Measurements from ENCODE around the gene IFI6. TPM values are rescaled to one million over a fixed set of nuclear protein-coding genes. Genes with fewer than 3 reads are reported as not detected.

Gene IFI6
- total RNA-seq, 1 experiment from 2014 or later, result 14.8 TPM

DNA sequence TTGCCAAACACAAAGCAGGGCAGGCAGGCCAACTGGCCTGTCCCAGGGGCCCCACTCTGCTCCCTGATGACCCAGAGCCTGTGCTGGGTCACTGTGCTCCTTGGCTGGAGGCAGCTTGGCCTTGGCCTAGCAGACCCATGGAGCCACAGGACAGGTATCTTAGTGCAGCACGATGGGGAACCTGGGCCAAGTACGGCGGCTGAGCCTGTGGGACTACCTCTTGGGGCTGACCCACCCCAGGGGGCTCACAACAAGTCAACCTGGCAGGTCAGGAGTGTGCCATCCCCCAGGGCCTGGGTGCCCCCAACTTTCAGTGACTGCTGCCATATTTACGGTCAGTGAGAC lies 26.9 kb downstream of the IFI6 start:
- H3K4me1 ChIP-seq (ENCODE audit: control insufficient read depth in 1 of 2, insufficient read depth in 2 of 2, low read length in 2 of 2), result peaks cover 2 to 23% of the 10 kb centered on the region in 2 experiments
- no TSS peak for BruUV-seq (replicated peaks)
- H3K4me2 ChIP-seq (ENCODE audit: low read length), result no peak overlapping the region
- no peaks in the 10 kb centered on the region for H4K20me1 ChIP-seq (ENCODE audit: insufficient read depth)
- no peaks in the 10 kb centered on the region for H3K27me3 ChIP-seq (ENCODE audit: insufficient read depth, low read length)
- H3K9me3 ChIP-seq (ENCODE audit: control insufficient read depth in 1 of 2, insufficient read depth in 1 of 2, low read depth in 1 of 2, low read length in 2 of 2), result no peaks in the 10 kb centered on the region
- DNase-seq (ENCODE audit: low read depth, low spot score) (no peak), ATAC-seq (no peak)
- H3K27ac ChIP-seq (ENCODE audit: low read depth, low read length), result no peak overlapping the region
- no peak overlapping the region for H3K4me3 ChIP-seq (replicated peaks in 1 of 2; ENCODE audit: low read depth in 1 of 2, low read length in 2 of 2)
- no peaks in the 10 kb centered on the region for H3K79me2 ChIP-seq (ENCODE audit: insufficient read depth, low read length)
- CTCF ChIA-PET, result no interaction called here
- no peaks in the 10 kb centered on the region for H3K36me3 ChIP-seq (ENCODE audit: control insufficient read depth in 1 of 2, insufficient read depth in 2 of 2, low read length in 2 of 2)
- no peak overlapping the region for H3K9ac ChIP-seq (ENCODE audit: low read length)
- RAD21 ChIA-PET (ENCODE audit: low non-redundant PET in 1 of 2, low total read pairs in 2 of 2, uncharacterized antibody in 2 of 2, unreplicated experiment in 2 of 2), result no interaction called here
- H3K9me2 ChIP-seq (ENCODE audit: insufficient read depth), result no peaks in the 10 kb centered on the region
- no peak overlapping the region for H2AFZ ChIP-seq (ENCODE audit: low read depth, low read length, poor library complexity, severe bottlenecking)
- TF ChIP-seq, protein P1, sequence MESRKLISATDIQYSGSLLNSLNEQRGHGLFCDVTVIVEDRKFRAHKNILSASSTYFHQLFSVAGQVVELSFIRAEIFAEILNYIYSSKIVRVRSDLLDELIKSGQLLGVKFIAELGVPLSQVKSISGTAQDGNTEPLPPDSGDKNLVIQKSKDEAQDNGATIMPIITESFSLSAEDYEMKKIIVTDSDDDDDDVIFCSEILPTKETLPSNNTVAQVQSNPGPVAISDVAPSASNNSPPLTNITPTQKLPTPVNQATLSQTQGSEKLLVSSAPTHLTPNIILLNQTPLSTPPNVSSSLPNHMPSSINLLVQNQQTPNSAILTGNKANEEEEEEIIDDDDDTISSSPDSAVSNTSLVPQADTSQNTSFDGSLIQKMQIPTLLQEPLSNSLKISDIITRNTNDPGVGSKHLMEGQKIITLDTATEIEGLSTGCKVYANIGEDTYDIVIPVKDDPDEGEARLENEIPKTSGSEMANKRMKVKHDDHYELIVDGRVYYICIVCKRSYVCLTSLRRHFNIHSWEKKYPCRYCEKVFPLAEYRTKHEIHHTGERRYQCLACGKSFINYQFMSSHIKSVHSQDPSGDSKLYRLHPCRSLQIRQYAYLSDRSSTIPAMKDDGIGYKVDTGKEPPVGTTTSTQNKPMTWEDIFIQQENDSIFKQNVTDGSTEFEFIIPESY (IDR thresholded peaks at IDR 0.05; ENCODE audit: extremely low read depth, insufficient replicate concordance, low read length), result no peak
- TF ChIP-seq EZH2 (IDR thresholded peaks at IDR 0.05), result no peak
- TF ChIP-seq, protein P2, sequence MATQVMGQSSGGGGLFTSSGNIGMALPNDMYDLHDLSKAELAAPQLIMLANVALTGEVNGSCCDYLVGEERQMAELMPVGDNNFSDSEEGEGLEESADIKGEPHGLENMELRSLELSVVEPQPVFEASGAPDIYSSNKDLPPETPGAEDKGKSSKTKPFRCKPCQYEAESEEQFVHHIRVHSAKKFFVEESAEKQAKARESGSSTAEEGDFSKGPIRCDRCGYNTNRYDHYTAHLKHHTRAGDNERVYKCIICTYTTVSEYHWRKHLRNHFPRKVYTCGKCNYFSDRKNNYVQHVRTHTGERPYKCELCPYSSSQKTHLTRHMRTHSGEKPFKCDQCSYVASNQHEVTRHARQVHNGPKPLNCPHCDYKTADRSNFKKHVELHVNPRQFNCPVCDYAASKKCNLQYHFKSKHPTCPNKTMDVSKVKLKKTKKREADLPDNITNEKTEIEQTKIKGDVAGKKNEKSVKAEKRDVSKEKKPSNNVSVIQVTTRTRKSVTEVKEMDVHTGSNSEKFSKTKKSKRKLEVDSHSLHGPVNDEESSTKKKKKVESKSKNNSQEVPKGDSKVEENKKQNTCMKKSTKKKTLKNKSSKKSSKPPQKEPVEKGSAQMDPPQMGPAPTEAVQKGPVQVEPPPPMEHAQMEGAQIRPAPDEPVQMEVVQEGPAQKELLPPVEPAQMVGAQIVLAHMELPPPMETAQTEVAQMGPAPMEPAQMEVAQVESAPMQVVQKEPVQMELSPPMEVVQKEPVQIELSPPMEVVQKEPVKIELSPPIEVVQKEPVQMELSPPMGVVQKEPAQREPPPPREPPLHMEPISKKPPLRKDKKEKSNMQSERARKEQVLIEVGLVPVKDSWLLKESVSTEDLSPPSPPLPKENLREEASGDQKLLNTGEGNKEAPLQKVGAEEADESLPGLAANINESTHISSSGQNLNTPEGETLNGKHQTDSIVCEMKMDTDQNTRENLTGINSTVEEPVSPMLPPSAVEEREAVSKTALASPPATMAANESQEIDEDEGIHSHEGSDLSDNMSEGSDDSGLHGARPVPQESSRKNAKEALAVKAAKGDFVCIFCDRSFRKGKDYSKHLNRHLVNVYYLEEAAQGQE (IDR thresholded peaks at IDR 0.05; ENCODE audit: low read depth), result no peak
- no peak for TF ChIP-seq EZH2phosphoT487 (IDR thresholded peaks at IDR 0.05; ENCODE audit: borderline replicate concordance)
- TF ChIP-seq, protein P3, sequence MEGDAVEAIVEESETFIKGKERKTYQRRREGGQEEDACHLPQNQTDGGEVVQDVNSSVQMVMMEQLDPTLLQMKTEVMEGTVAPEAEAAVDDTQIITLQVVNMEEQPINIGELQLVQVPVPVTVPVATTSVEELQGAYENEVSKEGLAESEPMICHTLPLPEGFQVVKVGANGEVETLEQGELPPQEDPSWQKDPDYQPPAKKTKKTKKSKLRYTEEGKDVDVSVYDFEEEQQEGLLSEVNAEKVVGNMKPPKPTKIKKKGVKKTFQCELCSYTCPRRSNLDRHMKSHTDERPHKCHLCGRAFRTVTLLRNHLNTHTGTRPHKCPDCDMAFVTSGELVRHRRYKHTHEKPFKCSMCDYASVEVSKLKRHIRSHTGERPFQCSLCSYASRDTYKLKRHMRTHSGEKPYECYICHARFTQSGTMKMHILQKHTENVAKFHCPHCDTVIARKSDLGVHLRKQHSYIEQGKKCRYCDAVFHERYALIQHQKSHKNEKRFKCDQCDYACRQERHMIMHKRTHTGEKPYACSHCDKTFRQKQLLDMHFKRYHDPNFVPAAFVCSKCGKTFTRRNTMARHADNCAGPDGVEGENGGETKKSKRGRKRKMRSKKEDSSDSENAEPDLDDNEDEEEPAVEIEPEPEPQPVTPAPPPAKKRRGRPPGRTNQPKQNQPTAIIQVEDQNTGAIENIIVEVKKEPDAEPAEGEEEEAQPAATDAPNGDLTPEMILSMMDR (IDR thresholded peaks at IDR 0.05 in 2 of 3, conservative IDR thresholded peaks at IDR 0.05 in 1 of 3; ENCODE audit: borderline replicate concordance in 1 of 3, insufficient read depth in 1 of 3, low read depth in 2 of 3, low read length in 2 of 3), result no peak
- no peak for TF ChIP-seq FOSL1 (IDR thresholded peaks at IDR 0.05; ENCODE audit: low read depth)
- TF ChIP-seq POLR2A (IDR thresholded peaks at IDR 0.05; ENCODE audit: borderline replicate concordance, extremely low read depth, insufficient read depth, insufficient read length), result no peak
- TF ChIP-seq POLR2AphosphoS5 (IDR thresholded peaks at IDR 0.05; ENCODE audit: low read depth, low read length), result no peak
- no peak for TF ChIP-seq ZFX (IDR thresholded peaks at IDR 0.05)
- TF ChIP-seq, protein P4, sequence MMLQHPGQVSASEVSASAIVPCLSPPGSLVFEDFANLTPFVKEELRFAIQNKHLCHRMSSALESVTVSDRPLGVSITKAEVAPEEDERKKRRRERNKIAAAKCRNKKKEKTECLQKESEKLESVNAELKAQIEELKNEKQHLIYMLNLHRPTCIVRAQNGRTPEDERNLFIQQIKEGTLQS (IDR thresholded peaks at IDR 0.05), result no peak
- no peak for TF ChIP-seq SIN3A (IDR thresholded peaks at IDR 0.05; ENCODE audit: low read depth)
- no peak for TF ChIP-seq ELF1 (IDR thresholded peaks at IDR 0.05; ENCODE audit: borderline replicate concordance, low read depth)
- TF ChIP-seq EGR1 (IDR thresholded peaks at IDR 0.05; ENCODE audit: low read depth), result no peak
- intact Hi-C loops (cut with micrococcal nuclease), result no loop called here
- POLR2A ChIA-PET, result no interaction called here

Data from HCT116 (cell line).